GM19025 (cell line): Measurements from ENCODE around the gene SYNJ1.
"Not testable (repeated sequence)": the region's sequence is repeated elsewhere in the genome, so short reads cannot be mapped to it uniquely, and the experiment has no call there.

ENCODE experiments used
- ATAC-seq: cut with Tn5 transposase; IDR thresholded peaks from one replicate; pipeline ENCODE4 v1.9.1; 2021; ENCODE audit warnings: mild to moderate bottlenecking, low read depth, moderate library complexity; ENCODE audit not compliant: unreplicated experiment

SYNJ1 gene

GRCh38 chr21:32727687-32728455, at the start of gene SYNJ1:
Gene SYNJ1, minus strand, starts transcription at chr21:32728013. Its CDS starts 1,118 bp downstream, at chr21:32726895.
- peak; percentile 89 for ATAC-seq

DNA sequence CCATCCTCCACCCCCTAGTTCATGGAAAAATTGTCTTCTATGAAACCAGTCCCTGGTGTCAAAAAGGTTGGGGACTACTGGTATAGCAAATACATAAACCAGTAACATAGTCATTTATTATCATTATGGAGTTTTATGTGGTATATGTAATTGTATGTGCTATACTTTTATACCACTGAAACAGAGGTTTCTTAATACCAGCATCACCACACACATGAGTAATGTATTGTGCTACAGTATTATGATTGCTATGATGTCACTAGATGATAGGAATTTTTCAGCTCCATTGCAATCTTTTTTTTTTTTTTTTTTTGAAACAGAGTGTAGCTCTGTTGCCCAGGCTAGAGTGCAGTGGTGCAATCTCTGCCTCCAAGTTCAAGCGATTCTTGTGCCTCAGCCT, 49.5 kb upstream of the SYNJ1 start:
- ATAC-seq, result no peak

- no peak for ATAC-seq
Measured at GRCh38 chr21:32776743-32777142, 48.9 kb upstream of the SYNJ1 start.

DNA sequence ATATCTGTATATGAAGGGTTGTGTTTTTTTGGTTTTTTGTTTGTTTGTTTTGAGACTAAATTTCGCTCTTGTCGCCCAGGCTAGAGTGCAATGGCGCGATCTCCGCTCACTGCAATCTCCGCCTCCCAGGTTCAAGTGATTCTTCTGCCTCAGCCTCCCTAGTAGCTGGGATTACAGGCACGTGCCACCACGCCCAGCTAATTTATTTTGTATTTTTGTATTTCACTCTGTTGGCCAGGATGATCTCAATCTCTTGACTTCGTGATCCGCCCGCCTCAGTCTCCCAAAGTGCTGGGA, 45.2 kb upstream of the SYNJ1 start:
- not testable (repeated sequence) for ATAC-seq

DNA sequence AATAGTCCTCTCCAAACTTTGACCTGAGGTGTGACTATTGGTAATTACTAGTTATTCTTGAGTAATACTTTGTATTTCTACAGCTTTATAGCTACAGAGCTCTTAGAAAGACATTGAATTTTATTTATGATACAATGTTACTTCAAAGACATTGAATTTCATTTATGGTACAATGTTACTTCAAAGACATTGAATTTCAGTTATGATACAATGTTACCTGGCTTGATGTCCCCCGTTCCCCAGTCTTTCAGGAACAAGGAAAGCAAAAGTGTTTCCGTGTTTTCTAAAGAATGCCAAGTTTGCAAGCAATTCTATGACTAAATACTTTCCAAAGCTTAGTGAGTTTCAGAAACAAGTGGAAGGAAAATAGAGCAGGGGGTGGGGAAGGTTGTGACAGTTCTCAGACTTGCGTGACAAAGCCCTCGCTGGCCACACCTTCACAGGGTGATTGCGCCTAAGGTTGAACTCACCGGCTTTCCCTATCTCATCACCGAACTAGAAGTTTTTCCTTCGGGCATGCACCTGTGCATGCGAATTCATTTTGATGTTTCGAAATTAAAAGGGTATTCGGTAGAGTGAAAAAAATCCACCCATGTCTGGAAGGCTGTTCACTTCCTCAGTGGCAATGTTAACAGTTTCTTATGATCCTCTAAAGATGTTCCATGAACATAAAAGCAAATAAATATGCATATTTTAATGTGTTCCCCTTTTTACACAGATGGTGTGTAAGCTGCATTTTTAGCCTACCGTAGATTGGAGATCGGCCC, 44.7 kb upstream of the SYNJ1 start:
- no peak for ATAC-seq

DNA sequence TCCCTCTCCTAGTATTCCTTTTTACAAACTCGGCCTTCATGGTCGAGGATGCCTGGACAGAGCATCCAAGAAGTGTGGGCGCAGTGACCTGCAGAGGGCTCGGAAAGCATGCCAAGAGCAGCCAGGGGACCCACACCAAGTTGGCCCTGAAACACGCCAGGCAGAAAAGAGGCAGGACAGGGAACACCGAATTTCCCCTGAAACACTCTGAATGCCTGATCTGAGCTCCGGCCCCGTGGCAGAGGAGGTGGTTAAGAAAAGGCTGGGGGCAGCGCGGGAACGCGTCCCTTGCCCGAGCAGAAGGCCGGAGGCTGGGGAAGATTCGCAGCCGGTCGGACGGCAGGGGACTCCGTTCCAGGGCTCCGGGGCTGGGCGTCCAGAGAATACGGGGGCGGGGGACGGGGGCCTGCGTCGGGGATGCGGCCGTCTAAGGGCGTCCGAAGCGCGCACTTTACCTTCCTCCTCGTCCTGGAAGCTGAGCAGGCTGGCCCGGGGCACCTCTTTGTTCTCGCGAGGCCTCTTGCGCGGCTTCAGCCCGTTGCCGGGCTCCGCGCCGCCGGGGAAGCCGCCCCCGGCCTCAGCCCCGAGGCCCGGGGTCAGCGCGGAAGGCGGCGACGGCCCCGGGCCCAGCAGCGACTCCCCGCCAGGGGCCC, 43.2 kb upstream of the SYNJ1 start:
- ATAC-seq, result peak; percentile 38

GRCh38 chr21:32768530-32768929, 40.7 kb upstream of the SYNJ1 start:
- no peak for ATAC-seq

GRCh38 chr21:32765058-32765457, 37.2 kb upstream of the SYNJ1 start:
- ATAC-seq, result no peak

DNA sequence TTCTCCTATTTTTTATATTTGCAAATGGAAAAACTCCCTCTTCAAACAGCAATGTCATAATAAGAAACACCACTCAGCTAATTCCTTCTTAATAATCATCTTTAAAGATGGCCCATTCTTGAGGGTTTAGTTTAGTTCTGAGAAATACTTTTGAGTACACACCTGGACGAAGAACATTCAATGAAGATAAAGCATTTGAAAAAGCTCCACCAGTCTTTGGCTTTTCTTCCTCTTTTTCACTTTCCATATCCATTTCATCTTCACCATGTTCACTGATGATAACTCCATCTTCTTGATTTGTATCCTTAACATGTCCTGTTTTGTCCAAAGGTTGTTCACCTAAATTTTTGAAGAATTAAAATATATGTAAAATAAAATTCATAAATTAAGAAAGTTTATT, 36.4 kb upstream of the SYNJ1 start:
- ATAC-seq, result no peak

DNA sequence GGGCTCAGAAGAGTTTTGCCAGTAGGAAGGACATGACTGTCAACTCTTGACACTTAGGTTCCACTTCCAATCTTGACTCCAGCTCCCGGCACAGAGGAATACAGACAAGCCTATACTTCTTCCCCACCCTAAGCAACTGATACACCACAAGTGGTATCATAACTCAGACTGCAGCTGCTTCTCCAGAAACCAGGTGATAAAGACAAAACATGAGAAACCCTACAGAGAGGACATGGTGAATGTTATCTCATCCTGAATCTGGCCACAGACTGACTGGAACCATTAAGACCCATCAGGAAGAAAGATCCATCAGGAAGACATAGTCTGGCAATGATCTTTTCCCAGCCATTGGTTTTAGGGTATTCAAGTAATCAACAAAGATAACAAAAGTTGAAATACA, 30.0 kb upstream of the SYNJ1 start:
- no peak for ATAC-seq

DNA sequence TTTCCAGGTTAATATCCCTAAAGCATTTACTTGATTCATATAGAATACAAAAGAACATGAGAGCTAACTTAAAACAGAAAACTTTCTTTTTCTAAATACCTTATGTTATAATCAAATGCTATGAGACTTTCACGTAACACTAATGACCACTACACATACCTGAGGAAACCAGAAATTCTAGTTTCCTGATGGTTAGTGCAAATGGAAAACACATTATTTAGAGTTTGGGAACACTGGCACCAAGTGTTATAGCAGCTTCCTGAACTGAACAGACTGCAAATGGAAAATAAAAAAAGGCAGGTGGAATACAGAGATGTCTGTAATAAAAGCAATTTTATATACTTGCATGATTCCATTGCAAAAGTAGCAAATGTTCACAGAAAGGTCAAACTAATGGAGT, 28.3 kb upstream of the SYNJ1 start:
- no peak for ATAC-seq

- ATAC-seq, result no peak
Measured at GRCh38 chr21:32753818-32754585, 26.2 kb upstream of the SYNJ1 start.

DNA sequence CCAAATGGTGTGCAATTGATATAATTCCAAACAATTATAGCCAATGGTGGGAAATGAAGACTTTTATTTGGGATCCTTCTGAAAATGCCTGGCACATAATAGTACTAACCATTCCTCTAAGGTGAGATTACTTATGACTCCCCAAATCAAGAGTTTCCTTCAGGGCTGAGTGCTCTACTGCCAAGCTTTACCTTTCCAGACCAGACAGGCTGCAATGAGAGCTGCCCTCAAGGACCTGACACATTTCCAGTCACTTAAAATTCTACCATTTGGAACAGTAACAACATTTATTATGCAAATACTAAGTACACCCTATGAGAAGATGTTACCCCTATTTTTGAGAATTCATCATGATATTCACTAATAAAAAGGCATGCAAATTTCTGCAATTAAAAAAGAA, 22.6 kb upstream of the SYNJ1 start:
- no peak for ATAC-seq

- ATAC-seq, result no peak
Measured at GRCh38 chr21:32749662-32750061, 21.8 kb upstream of the SYNJ1 start.

DNA sequence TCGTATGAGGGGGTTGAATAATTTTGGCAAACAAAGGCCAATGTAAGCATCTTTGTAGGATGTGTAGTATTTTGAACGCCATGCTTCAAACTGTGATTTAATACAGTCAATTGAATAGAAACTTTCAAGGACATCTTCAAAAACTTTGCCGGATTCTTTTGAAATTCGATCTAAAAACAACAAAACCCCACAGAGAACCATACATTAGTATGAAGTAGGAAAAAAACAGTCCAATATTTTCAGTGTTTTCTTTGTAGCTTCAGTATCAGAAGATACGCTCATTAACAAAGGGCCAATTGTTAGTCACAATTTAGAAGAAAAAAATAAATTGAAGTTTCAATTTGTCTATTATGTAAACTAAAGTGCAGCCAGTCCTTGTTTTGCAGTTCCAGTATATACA, 20.7 kb upstream of the SYNJ1 start:
- no peak for ATAC-seq

DNA sequence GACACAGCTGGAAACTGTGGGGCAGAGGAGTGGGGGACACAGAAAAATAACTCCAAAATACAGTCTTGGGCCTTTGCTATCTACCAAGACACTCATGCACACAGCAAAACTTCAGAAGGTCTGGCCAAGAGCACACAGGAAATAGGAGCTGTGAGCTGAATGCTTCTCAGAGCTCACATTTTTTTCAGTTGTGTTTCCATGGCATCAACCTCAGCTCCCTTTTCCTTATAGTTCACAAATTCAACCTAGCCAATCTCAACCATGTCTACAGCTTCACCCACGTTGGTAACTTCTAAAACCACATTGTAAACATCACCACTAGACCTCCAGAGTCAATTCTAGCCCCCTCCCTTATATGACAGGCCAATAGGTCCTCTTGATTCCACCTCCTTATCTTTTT, 19.6 kb upstream of the SYNJ1 start:
- no peak for ATAC-seq

DNA sequence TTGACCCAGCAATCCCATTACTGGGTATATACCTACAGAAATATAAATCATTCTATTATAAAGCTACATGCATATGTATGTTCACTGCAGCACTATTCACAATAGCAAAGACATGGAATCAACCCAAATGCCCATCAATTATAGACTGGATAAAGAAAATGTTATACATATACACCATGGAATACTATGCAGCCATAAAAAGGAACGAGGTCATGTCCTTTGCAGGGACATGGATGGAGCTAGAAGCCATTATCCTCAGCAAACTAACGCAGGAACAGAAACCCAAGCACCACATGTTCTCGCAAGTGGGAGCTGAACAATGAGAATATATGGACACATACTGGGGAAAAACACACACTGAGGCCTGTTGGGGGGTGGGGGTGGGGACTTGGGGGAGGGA, 18.9 kb upstream of the SYNJ1 start:
- ATAC-seq, result not testable (repeated sequence)

DNA sequence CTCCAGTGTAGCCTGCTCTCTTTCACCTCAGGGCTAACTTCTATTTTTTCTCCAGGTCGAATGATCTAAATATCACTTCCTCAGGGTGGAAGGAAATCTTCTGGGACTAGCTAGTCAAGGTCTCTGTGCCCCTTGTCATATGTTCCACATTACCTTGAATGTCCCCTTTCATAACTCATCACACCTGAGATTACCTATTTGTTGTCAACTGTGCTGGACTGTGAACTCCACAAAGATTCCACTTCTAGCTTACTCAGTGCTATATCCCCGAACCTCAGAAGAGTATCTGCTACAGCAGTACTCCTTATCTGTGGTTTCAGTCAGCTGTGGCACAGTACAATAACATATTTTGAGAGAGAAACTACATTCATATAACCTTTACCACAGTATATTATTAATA, 14.6 kb upstream of the SYNJ1 start:
- ATAC-seq, result no peak

DNA sequence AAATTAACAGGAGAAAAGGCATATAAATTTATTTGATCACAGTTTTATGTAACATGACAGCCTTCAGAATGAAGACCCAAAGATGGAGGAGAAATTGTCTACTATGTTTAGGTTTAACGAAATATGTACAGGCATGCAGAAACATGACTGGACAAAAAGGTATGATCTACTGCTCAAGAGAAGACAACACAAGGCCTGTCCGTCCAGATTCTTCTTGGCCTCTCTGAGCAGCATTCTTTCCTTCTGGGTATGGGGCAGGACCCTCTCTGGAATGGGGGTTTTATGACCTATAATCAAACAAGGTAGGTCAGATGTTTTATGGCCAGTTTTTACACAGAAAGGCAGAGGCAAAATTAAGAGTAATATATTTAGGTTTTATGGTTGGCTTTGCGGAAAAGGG, 13.5 kb upstream of the SYNJ1 start:
- no peak for ATAC-seq

DNA sequence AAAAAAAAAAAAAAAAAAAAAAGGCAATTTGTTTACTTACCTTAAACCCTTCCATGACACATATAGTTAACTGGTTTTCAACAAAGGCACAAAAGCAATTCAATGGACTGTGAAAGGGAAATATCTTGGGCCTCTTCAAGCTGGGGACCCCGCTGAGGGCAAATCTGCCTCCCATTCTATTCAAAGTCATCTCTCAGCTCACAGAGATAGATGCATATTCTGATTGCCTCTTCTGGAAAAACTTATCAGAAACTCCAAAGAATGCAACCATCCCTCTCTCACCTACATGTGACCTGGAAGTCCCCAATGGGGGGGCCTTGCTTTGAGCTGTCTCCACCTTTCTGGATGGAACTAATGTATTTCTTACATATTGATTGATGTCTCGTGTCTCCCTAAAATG, 12.1 kb upstream of the SYNJ1 start:
- ATAC-seq, result no peak

- ATAC-seq, result not testable (repeated sequence)
Measured at GRCh38 chr21:32736083-32736482, 8.3 kb upstream of the SYNJ1 start.
